ENCODE data around the gene PCNX2.

Gene PCNX2

DNA sequence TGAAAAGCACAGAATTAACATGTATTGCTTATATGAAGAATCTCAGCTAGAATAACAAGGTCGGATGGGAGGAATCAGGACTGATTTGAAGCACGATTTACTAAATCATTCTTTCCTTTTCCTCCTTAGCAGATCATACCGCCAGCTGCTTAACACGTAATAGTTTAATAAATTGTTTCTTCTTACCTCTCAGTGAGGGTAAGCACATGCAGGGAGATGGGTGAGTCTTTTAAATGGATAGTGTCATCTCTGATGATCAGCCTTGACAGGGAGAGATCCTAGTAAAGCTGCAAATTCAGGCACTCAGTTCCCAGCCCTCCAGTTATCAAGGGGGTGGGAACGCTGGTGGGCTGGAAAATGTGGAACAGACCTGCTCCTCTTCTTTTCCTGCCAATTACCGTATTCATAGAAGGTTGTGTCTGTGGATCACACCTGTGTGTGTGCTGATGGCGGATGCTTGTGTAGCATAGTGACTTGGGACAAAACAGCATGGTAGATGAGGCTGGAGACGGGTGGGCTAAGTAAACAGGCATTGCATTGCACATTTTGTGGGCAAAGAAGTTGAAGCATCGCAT lies 314.5 kb downstream of the PCNX2 start:
- H3K27ac ChIP-seq (ENCODE audit: low read depth, low read length) = no peak overlapping the region
- peaks cover 17 to 20% of the 10 kb centered on the region in 2 donors for H3K36me3 ChIP-seq (ENCODE audit: control insufficient read depth in 1 of 2, insufficient read depth in 2 of 2, low read length in 2 of 2)

GRCh38 chr1:232980355-232980978 lies 315.1 kb downstream of the PCNX2 start:
- no peaks in the 10 kb centered on the region for H3K9me3 ChIP-seq (ENCODE audit: control insufficient read depth in 1 of 2, low read length in 2 of 2)
- peaks cover 17 to 20% of the 10 kb centered on the region in 2 donors for H3K36me3 ChIP-seq (ENCODE audit: control insufficient read depth in 1 of 2, insufficient read depth in 2 of 2, low read length in 2 of 2)
- peaks cover 9 to 11% of the 10 kb centered on the region in 2 donors for H3K4me1 ChIP-seq (ENCODE audit: control insufficient read depth in 1 of 2, insufficient read depth in 2 of 2, low read length in 2 of 2)
- no peak overlapping the region for H3K9ac ChIP-seq (ENCODE audit: low read depth in 1 of 2, low read length in 2 of 2)
- H3K27me3 ChIP-seq (ENCODE audit: control insufficient read depth in 1 of 2, insufficient read depth in 2 of 2, low read length in 2 of 2) = no peaks in the 10 kb centered on the region
- no peak overlapping the region for H3K4me3 ChIP-seq (ENCODE audit: low read depth in 1 of 2, low read length in 2 of 2)
- H3K27ac ChIP-seq (ENCODE audit: low read depth, low read length) = no peak overlapping the region

More for the DNA sequence above, 314.5 kb downstream of the PCNX2 start:
- Histone ChIP-seq H3K9me3 (ENCODE audit: control insufficient read depth in 1 of 2, low read length in 2 of 2) (no peaks in the 10 kb centered on the region), H3K27me3 (ENCODE audit: control insufficient read depth in 1 of 2, insufficient read depth in 2 of 2, low read length in 2 of 2) (no peaks in the 10 kb centered on the region), H3K9ac (ENCODE audit: low read depth in 1 of 2, low read length in 2 of 2) (no peak overlapping the region), H3K4me3 (ENCODE audit: low read depth in 1 of 2, low read length in 2 of 2) (no peak overlapping the region), H3K4me1 (ENCODE audit: control insufficient read depth in 1 of 2, insufficient read depth in 2 of 2, low read length in 2 of 2) (peaks cover 9 to 13% of the 10 kb centered on the region in 2 donors)

GRCh38 chr1:232979558-232979957 lies 316.0 kb downstream of the PCNX2 start:
- Histone ChIP-seq H3K27me3 (ENCODE audit: control insufficient read depth in 1 of 2, insufficient read depth in 2 of 2, low read length in 2 of 2) (no peaks in the 10 kb centered on the region), H3K36me3 (ENCODE audit: control insufficient read depth in 1 of 2, insufficient read depth in 2 of 2, low read length in 2 of 2) (peaks cover 17 to 20% of the 10 kb centered on the region in 2 donors), H3K9ac (ENCODE audit: low read depth in 1 of 2, low read length in 2 of 2) (no peak overlapping the region), H3K4me1 (ENCODE audit: control insufficient read depth in 1 of 2, insufficient read depth in 2 of 2, low read length in 2 of 2) (peaks cover 2% of the 10 kb centered on the region in 2 donors), H3K27ac (ENCODE audit: low read depth, low read length) (no peak overlapping the region), H3K4me3 (ENCODE audit: low read depth in 1 of 2, low read length in 2 of 2) (no peak overlapping the region), H3K9me3 (ENCODE audit: control insufficient read depth in 1 of 2, low read length in 2 of 2) (peaks cover 0 to 1% of the 10 kb centered on the region in 2 donors)

GRCh38 chr1:232978815-232979214 lies 316.7 kb downstream of the PCNX2 start:
- H3K27ac ChIP-seq (ENCODE audit: low read depth, low read length) = no peak overlapping the region
- H3K27me3 ChIP-seq (ENCODE audit: control insufficient read depth in 1 of 2, insufficient read depth in 2 of 2, low read length in 2 of 2) = no peaks in the 10 kb centered on the region
- H3K4me3 ChIP-seq (ENCODE audit: low read depth in 1 of 2, low read length in 2 of 2) = no peak overlapping the region
- H3K9ac ChIP-seq (ENCODE audit: low read depth in 1 of 2, low read length in 2 of 2) = no peak overlapping the region
- H3K36me3 ChIP-seq (ENCODE audit: control insufficient read depth in 1 of 2, insufficient read depth in 2 of 2, low read length in 2 of 2) = peaks cover 17 to 20% of the 10 kb centered on the region in 2 donors
- H3K4me1 ChIP-seq (ENCODE audit: control insufficient read depth in 1 of 2, insufficient read depth in 2 of 2, low read length in 2 of 2) = no peaks in the 10 kb centered on the region
- H3K9me3 ChIP-seq (ENCODE audit: control insufficient read depth in 1 of 2, low read length in 2 of 2) = peaks cover 0 to 9% of the 10 kb centered on the region in 2 donors

GRCh38 chr1:232978091-232978634 lies 317.4 kb downstream of the PCNX2 start:
- H3K4me1 ChIP-seq (ENCODE audit: control insufficient read depth in 1 of 2, insufficient read depth in 2 of 2, low read length in 2 of 2) = no peaks in the 10 kb centered on the region
- peaks cover 0 to 14% of the 10 kb centered on the region in 2 donors for H3K9me3 ChIP-seq (ENCODE audit: control insufficient read depth in 1 of 2, low read length in 2 of 2)
- H3K27ac ChIP-seq (ENCODE audit: low read depth, low read length) = no peak overlapping the region
- H3K9ac ChIP-seq (ENCODE audit: low read depth in 1 of 2, low read length in 2 of 2) = no peak overlapping the region
- no peak overlapping the region for H3K4me3 ChIP-seq (ENCODE audit: low read depth in 1 of 2, low read length in 2 of 2)
- no peaks in the 10 kb centered on the region for H3K27me3 ChIP-seq (ENCODE audit: control insufficient read depth in 1 of 2, insufficient read depth in 2 of 2, low read length in 2 of 2)
- peaks cover 20 to 23% of the 10 kb centered on the region in 2 donors for H3K36me3 ChIP-seq (ENCODE audit: control insufficient read depth in 1 of 2, insufficient read depth in 2 of 2, low read length in 2 of 2)

GRCh38 chr1:232974971-232975370 lies 320.6 kb downstream of the PCNX2 start:
- Histone ChIP-seq H3K9ac (ENCODE audit: low read depth in 1 of 2, low read length in 2 of 2) (no peak overlapping the region), H3K4me1 (ENCODE audit: control insufficient read depth in 1 of 2, insufficient read depth in 2 of 2, low read length in 2 of 2) (no peaks in the 10 kb centered on the region), H3K4me3 (ENCODE audit: low read depth in 1 of 2, low read length in 2 of 2) (no peak overlapping the region), H3K27ac (ENCODE audit: low read depth, low read length) (no peak overlapping the region), H3K27me3 (ENCODE audit: control insufficient read depth in 1 of 2, insufficient read depth in 2 of 2, low read length in 2 of 2) (no peaks in the 10 kb centered on the region), H3K9me3 (ENCODE audit: control insufficient read depth in 1 of 2, low read length in 2 of 2) (peaks cover 4 to 19% of the 10 kb centered on the region in 2 donors), H3K36me3 (ENCODE audit: control insufficient read depth in 1 of 2, insufficient read depth in 2 of 2, low read length in 2 of 2) (peaks cover 42 to 54% of the 10 kb centered on the region in 2 donors)

DNA sequence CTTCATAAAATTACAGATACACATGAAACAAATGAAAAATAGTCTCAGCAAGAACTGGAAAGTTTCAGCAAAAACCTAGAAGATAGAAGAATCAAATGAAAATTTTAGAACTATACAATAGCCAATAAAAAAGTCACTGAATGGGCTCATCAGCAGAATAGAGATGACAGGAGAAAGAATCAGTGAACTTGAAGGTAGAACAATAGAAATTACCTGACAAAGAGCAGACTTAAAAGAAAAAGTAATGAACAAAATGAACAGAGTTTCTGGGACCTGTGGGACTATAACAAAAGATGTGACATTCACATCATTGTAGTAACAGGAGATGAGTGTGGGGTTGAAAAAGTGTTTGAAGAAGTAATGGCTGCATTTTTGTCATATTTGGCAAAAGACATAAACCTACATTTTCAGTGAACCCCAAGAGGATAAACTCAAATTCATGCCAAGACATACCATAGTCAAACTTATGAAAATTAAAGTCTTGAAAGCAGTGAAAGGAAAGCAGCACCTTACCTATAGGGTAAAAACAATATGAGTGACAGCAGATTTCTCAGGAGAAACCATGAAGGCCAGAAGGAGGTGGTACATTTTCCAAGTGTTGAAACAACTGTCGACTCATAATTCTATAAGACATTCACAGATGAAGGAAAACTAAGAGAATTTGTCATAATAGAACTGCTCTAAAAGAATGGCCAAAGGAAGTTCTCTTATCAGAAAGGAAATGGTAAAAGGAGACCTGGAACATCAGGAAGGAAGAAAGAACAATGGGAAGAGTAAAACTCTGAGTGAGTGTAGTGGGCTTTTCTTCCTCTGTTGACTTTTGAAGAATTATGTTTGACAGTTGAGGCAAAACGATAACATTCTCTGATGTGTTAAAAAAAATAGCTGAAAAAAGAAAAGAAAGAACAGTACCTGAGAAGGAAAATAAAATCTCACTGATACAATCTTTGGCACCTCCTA lies 321.6 kb downstream of the PCNX2 start:
- Histone ChIP-seq H3K27ac (ENCODE audit: low read depth, low read length) (no peak overlapping the region), H3K36me3 (ENCODE audit: control insufficient read depth in 1 of 2, insufficient read depth in 2 of 2, low read length in 2 of 2) (peaks cover 45 to 57% of the 10 kb centered on the region in 2 donors), H3K9me3 (ENCODE audit: control insufficient read depth in 1 of 2, low read length in 2 of 2) (peaks cover 4 to 19% of the 10 kb centered on the region in 2 donors)

GRCh38 chr1:232970508-232970907 lies 325.0 kb downstream of the PCNX2 start:
- no peaks in the 10 kb centered on the region for H3K27me3 ChIP-seq (ENCODE audit: control insufficient read depth in 1 of 2, insufficient read depth in 2 of 2, low read length in 2 of 2)
- H3K36me3 ChIP-seq (ENCODE audit: control insufficient read depth in 1 of 2, insufficient read depth in 2 of 2, low read length in 2 of 2) = peaks cover 35 to 49% of the 10 kb centered on the region in 2 donors
- H3K9me3 ChIP-seq (ENCODE audit: control insufficient read depth in 1 of 2, low read length in 2 of 2) = peaks cover 4 to 19% of the 10 kb centered on the region in 2 donors
- no peak overlapping the region for H3K9ac ChIP-seq (ENCODE audit: low read depth in 1 of 2, low read length in 2 of 2)
- H3K4me1 ChIP-seq (ENCODE audit: control insufficient read depth in 1 of 2, insufficient read depth in 2 of 2, low read length in 2 of 2) = peaks cover 2 to 5% of the 10 kb centered on the region in 2 donors
- H3K27ac ChIP-seq (ENCODE audit: low read depth, low read length) = no peak overlapping the region
- H3K4me3 ChIP-seq (ENCODE audit: low read depth in 1 of 2, low read length in 2 of 2) = no peak overlapping the region

More for the DNA sequence above, 321.6 kb downstream of the PCNX2 start:
- H3K4me3 ChIP-seq (ENCODE audit: low read depth in 1 of 2, low read length in 2 of 2) = no peak overlapping the region
- H3K27me3 ChIP-seq (ENCODE audit: control insufficient read depth in 1 of 2, insufficient read depth in 2 of 2, low read length in 2 of 2) = no peaks in the 10 kb centered on the region
- no peak overlapping the region for H3K9ac ChIP-seq (ENCODE audit: low read depth in 1 of 2, low read length in 2 of 2)
- H3K4me1 ChIP-seq (ENCODE audit: control insufficient read depth in 1 of 2, insufficient read depth in 2 of 2, low read length in 2 of 2) = no peaks in the 10 kb centered on the region

DNA sequence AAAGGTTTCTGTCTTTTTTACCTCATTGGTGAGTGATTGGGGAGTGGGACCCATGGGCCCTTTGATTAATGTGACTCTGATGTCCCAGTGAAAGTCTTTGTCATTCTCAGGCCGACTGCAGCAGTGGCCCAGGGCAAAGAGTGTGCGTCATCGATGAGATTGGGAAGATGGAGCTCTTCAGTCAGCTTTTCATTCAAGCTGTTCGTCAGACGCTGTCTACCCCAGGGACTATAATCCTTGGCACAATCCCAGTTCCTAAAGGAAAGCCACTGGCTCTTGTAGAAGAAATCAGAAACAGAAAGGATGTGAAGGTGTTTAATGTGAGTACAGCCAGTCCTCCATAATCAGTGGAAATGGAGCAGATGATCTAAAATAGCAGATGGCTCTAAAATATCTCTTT lies 325.7 kb downstream of the PCNX2 start:
- H3K4me3 ChIP-seq (ENCODE audit: low read depth in 1 of 2, low read length in 2 of 2) = no peak overlapping the region
- H3K4me1 ChIP-seq (ENCODE audit: control insufficient read depth in 1 of 2, insufficient read depth in 2 of 2, low read length in 2 of 2) = peaks cover 2 to 5% of the 10 kb centered on the region in 2 donors
- H3K27me3 ChIP-seq (ENCODE audit: control insufficient read depth in 1 of 2, insufficient read depth in 2 of 2, low read length in 2 of 2) = no peaks in the 10 kb centered on the region
- H3K36me3 ChIP-seq (ENCODE audit: control insufficient read depth in 1 of 2, insufficient read depth in 2 of 2, low read length in 2 of 2) = peaks cover 35 to 50% of the 10 kb centered on the region in 2 donors
- H3K9ac ChIP-seq (ENCODE audit: low read depth in 1 of 2, low read length in 2 of 2) = no peak overlapping the region
- H3K9me3 ChIP-seq (ENCODE audit: control insufficient read depth in 1 of 2, low read length in 2 of 2) = peaks cover 4 to 19% of the 10 kb centered on the region in 2 donors
- H3K27ac ChIP-seq (ENCODE audit: low read depth, low read length) = no peak overlapping the region
